Breast epithelium (tissue), 4 donors: ENCODE results near the gene LINC00237. TPM values are rescaled to one million over a fixed set of nuclear protein-coding genes. Genes with fewer than 3 reads are reported as not detected.

Experiments used
- DNase-seq, 2 donors: peaks; one replicate each; pipeline ENCODE4 v3.0.0-alpha.2; 2019; ENCODE audit warnings: low spot score in 2 of 2
- H3K27ac ChIP-seq, 2 donors: fragments of 200-600 bp; sonication (generic) in 1 of 2; one replicate each; pipeline ENCODE4 v1.5.1; 2016 to 2019; ENCODE audit warnings: mild to moderate bottlenecking in 1 of 2
- H3K27me3 ChIP-seq, 2 donors: fragments of 200-600 bp; sonication (generic) in 1 of 2; one replicate each; pipeline versions ENCODE4 v1.5.1 to v1.6.0; 2017 to 2019; ENCODE audit warnings: control low read depth in 1 of 2, mild to moderate bottlenecking in 1 of 2
- H3K36me3 ChIP-seq: fragments of 200-600 bp; one replicate; pipeline ENCODE4 v1.5.1; 2019
- H3K4me1 ChIP-seq, 2 donors: fragments of 200-600 bp; sonication (generic); one replicate each; pipeline ENCODE4 v1.5.1; 2016 to 2019; ENCODE audit warnings: control low read depth in 1 of 2
- H3K4me3 ChIP-seq, 3 donors: fragments of 200-600 bp; sonication (generic); 1 replicate in 2 of 3; 2 replicates in 1 of 3; pipeline ENCODE4 v1.5.1; 2016 to 2019; ENCODE audit warnings: mild to moderate bottlenecking in 3 of 3, moderate library complexity in 2 of 3
- H3K9me3 ChIP-seq, 2 donors: fragments of 200-600 bp; sonication (generic) in 1 of 2; one replicate each; pipeline ENCODE4 v1.5.1; 2016 to 2019; ENCODE audit warnings: control low read depth in 1 of 2
- POLR2A ChIP-seq: fragments of 450-650 bp; IDR thresholded peaks from one replicate; pipeline ENCODE4 v1.6.1; 2016; ENCODE audit warnings: antibody characterized with exemption, mild to moderate bottlenecking, moderate library complexity
- POLR2AphosphoS5 ChIP-seq, 3 donors: sonication (generic); formaldehyde crosslinking; IDR thresholded peaks; one replicate each; pipeline ENCODE4 v1.6.1; 2017; ENCODE audit warnings: antibody characterized with exemption in 3 of 3
- intact Hi-C: fragments of 100-400 bp; cut with DNase I; formaldehyde crosslinking; loops from one replicate; pipeline ENCODE4 v1.15.1; 2023; ENCODE audit warnings: low total_unique reads
- total RNA-seq, 3 donors: library from RNA; depleted of rRNA; stranded (reverse); fragments of >200 nt; gene quantifications; one replicate each; pipeline ENCODE4 v1.1.0, GENCODE V29; 2016
- TF ChIP-seq, protein P1 (sequence below), 3 donors: fragments of 450-650 bp; IDR thresholded peaks; one replicate each; pipeline ENCODE4 v1.5.1; 2016 to 2017; ENCODE audit warnings: antibody characterized with exemption in 3 of 3, mild to moderate bottlenecking in 3 of 3, moderate library complexity in 3 of 3

The LINC00237 gene
- total RNA-seq, 3 donors from 2014 or later: not detected

DNA sequence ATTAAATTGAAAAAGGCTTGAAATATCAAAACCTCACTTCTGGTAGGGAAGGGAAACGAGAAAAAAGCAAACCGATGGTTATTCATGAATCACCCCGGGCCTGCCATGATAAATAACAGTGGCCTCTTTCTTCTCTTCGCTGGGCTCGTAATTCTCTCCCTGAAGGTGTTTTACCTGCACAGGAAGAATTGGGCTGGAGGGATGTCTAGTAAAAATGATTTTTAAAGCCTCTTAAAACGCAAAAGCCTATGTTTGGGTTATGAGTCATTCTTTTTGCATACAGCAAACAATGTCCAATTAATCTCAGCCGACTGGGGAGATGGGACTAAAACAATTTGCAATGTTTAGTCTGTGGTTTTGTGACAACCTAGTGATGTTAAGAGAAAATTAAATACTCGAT lies 16.8 kb downstream of the LINC00237 start:
- Histone ChIP-seq H3K36me3 (no peaks in the 10 kb centered on the region), H3K4me1 (no peaks in the 10 kb centered on the region), H3K9me3 (no peaks in the 10 kb centered on the region), H3K27ac (no peak overlapping the region), H3K4me3 (no peak overlapping the region), H3K27me3 (peaks cover 0 to 45% of the 10 kb centered on the region in 2 donors)
- intact Hi-C loops: no loop called here
- no peak for TF ChIP-seq POLR2AphosphoS5 (IDR thresholded peaks at IDR 0.05)
- no peak for TF ChIP-seq POLR2A
- TF ChIP-seq, protein P1, sequence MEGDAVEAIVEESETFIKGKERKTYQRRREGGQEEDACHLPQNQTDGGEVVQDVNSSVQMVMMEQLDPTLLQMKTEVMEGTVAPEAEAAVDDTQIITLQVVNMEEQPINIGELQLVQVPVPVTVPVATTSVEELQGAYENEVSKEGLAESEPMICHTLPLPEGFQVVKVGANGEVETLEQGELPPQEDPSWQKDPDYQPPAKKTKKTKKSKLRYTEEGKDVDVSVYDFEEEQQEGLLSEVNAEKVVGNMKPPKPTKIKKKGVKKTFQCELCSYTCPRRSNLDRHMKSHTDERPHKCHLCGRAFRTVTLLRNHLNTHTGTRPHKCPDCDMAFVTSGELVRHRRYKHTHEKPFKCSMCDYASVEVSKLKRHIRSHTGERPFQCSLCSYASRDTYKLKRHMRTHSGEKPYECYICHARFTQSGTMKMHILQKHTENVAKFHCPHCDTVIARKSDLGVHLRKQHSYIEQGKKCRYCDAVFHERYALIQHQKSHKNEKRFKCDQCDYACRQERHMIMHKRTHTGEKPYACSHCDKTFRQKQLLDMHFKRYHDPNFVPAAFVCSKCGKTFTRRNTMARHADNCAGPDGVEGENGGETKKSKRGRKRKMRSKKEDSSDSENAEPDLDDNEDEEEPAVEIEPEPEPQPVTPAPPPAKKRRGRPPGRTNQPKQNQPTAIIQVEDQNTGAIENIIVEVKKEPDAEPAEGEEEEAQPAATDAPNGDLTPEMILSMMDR (IDR thresholded peaks at IDR 0.05): no peak
- DNase-seq: no peak

DNA sequence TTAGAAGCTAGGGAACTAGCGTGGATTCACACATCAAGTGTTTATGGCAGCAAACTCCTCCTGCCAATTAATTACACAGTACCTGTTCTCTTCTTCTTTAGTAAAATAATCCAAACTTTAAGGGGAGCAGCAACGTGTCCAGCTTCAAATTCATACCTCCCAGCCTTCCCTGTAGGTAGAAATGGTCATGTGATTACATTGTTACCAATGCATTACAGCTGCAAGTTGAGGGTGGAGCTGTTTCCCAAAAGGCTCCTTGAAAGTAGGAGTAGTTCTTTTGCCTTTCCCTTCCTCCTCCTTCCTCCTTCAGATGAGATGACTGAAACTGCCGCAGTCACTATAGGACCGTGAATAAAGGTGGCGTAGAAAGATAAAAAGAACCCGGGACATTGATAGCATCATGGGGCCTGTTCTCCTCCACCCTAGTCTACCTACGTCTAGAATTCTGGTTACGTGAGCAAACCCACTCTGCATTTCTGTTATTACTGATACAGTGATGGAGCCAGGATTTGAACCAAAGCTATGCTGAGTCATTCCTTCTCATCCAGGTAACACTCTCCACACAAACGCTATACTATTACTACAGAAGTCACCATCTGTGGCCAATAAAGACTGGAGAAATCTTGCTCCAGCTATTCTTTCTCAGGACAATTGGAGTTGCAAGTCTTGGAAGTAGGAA lies 18.2 kb downstream of the LINC00237 start:
- H3K9me3 ChIP-seq: no peaks in the 10 kb centered on the region
- no peak overlapping the region for H3K4me3 ChIP-seq
- no peak for DNase-seq
- no peaks in the 10 kb centered on the region for H3K36me3 ChIP-seq
- no peaks in the 10 kb centered on the region for H3K4me1 ChIP-seq
- TF ChIP-seq, protein P1 (IDR thresholded peaks at IDR 0.05): no peak
- no peak for TF ChIP-seq POLR2A
- TF ChIP-seq POLR2AphosphoS5 (IDR thresholded peaks at IDR 0.05): no peak
- H3K27me3 ChIP-seq: peaks cover 0 to 47% of the 10 kb centered on the region in 2 donors
- no peak overlapping the region for H3K27ac ChIP-seq
- intact Hi-C loops: no loop called here

DNA sequence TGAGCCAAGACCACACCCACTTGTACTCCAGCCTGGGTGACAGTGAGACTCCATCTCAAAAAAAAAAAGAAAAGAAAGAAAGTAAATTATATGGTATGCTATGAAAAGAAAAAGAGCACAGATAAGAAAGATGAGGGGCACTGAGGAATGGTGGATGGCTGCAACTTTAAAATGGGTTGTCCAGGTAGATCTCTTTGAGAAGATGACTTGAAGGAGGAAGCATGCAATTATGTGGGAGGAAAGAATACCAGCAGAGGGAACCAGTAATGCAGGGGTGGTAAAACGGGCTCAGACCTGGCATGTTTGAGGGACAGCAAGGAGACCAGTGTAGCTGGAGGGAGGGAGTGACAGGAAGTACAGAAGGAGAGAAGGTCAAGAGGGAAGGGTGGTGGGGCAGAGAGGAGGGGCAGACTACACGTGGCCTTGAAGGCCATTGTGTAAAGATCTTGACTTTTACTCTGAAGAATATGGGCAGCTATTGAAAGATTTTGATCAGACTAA lies 22.3 kb downstream of the LINC00237 start:
- no peak for DNase-seq
- peaks cover 0 to 33% of the 10 kb centered on the region in 2 donors for H3K27me3 ChIP-seq
- no peaks in the 10 kb centered on the region for H3K36me3 ChIP-seq
- TF ChIP-seq POLR2AphosphoS5 (IDR thresholded peaks at IDR 0.05) (no peak), POLR2A (no peak)
- TF ChIP-seq, protein P1 (IDR thresholded peaks at IDR 0.05): no peak
- no peak overlapping the region for H3K4me3 ChIP-seq
- no peaks in the 10 kb centered on the region for H3K4me1 ChIP-seq
- H3K27ac ChIP-seq: no peak overlapping the region
- H3K9me3 ChIP-seq: no peaks in the 10 kb centered on the region
- intact Hi-C loops: no loop called here

DNA sequence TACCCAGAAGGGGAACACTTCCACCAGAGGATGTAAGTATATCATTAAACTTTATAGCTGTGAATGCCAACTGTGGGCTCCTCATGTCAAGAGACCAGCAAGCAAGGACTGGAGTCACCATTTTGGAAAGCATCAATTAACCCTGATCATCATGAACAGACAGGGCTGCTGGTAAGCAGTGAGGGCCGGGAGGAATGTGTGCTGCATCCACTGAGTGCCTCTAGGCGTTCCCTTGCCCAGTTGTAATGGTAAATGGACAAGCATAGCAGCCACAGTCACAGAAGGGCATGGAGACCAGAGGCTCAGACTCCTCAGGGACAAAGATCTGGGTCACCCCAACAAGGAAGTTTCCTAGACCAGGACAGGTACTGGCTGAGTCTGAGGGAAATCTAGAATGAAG lies 23.6 kb downstream of the LINC00237 start:
- H3K27me3 ChIP-seq: peaks cover 0 to 33% of the 10 kb centered on the region in 2 donors

DNA sequence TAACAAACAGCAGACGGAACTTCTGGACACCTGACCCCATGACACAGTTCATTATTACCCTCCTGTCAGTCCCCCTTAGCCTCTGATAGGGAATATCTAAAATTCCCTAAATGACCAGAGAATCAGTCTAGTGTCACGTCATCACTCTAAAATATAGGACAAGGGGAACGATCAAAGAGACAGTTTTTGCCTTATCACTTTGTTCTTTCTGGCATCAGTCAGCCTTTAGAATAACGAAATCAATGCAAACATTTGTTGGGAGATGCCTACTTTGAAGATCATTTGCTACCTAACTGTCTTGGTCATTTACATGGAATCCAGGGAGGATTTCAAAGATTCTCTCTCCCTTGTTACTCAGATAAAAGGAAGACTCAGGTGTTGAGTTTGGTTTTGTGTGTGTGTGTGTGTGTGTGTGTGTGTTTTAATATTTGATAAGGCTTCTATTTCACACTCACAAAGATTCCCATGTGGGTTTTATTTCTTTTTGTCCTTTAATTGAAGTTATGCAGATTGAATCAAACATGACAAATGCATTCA lies 28.3 kb downstream of the LINC00237 start:
- no peak for TF ChIP-seq POLR2AphosphoS5 (IDR thresholded peaks at IDR 0.05)
- TF ChIP-seq, protein P1 (IDR thresholded peaks at IDR 0.05): no peak
- no peak for TF ChIP-seq POLR2A
- no peak overlapping the region for H3K4me3 ChIP-seq
- no peaks in the 10 kb centered on the region for H3K9me3 ChIP-seq
- no peaks in the 10 kb centered on the region for H3K36me3 ChIP-seq
- no peak overlapping the region for H3K27ac ChIP-seq
- intact Hi-C loops: no loop called here
- peaks cover 0 to 14% of the 10 kb centered on the region in 2 donors for H3K27me3 ChIP-seq
- DNase-seq: no peak
- no peaks in the 10 kb centered on the region for H3K4me1 ChIP-seq

More for the DNA sequence above, 23.6 kb downstream of the LINC00237 start:
- Histone ChIP-seq H3K27ac (no peak overlapping the region), H3K4me1 (no peaks in the 10 kb centered on the region), H3K36me3 (no peaks in the 10 kb centered on the region), H3K9me3 (no peaks in the 10 kb centered on the region), H3K4me3 (no peak overlapping the region)
- no peak for DNase-seq
- intact Hi-C loops: no loop called here
- no peak for TF ChIP-seq POLR2A
- no peak for TF ChIP-seq POLR2AphosphoS5 (IDR thresholded peaks at IDR 0.05)
- TF ChIP-seq, protein P1 (IDR thresholded peaks at IDR 0.05): no peak
